K562 (cell line): ENCODE data around the gene ZNF473. TPM values are rescaled to one million over a fixed set of nuclear protein-coding genes. Genes with fewer than 3 reads are reported as not detected.

ENCODE experiments used
- ARID1B ChIP-seq: fragments of 450-650 bp; IDR thresholded peaks from 2 replicates; pipeline ENCODE4 v1.6.1; 2016; ENCODE audit warnings: antibody characterized with exemption, mild to moderate bottlenecking, inconsistent platforms
- ATF1 ChIP-seq, 2 experiments: fragments of 450-650 bp in 1 of 2; IDR thresholded peaks; 2 replicates each; pipeline ENCODE4 v1.6.1; 2016; ENCODE audit warnings: missing compliant biosample characterization in 1 of 2, missing genetic modification characterization in 1 of 2
- ATF3 ChIP-seq, 2 experiments: fragments of 450-650 bp in 1 of 2; sonication (generic) in 1 of 2; formaldehyde crosslinking in 1 of 2; IDR thresholded peaks in 1 of 2; conservative IDR thresholded peaks in 1 of 2; 2 replicates each; pipeline versions ENCODE4 v1.6.1 to v1.8.1; 2016 to 2023; ENCODE audit warnings: mild to moderate bottlenecking in 2 of 2, moderate library complexity in 2 of 2, inconsistent platforms in 1 of 2, missing genetic modification reagents in 1 of 2
- BCL6 ChIP-seq: fragments of 250-450 bp; sonication (Bioruptor Pico); IDR thresholded peaks from 2 replicates; pipeline ENCODE4 v1.4.0; 2020
- CGGBP1 ChIP-seq: fragments of 250-450 bp; sonication (Bioruptor Pico); IDR thresholded peaks from 2 replicates; pipeline ENCODE4 v1.9.0; 2021; ENCODE audit warnings: mild to moderate bottlenecking
- CTBP1 ChIP-seq: fragments of 450-650 bp; IDR thresholded peaks from 2 replicates; pipeline ENCODE4 v1.6.1; 2016; ENCODE audit warnings: borderline replicate concordance
- E2F3 ChIP-seq: fragments of 250-450 bp; sonication (Bioruptor Pico); IDR thresholded peaks from 2 replicates; pipeline ENCODE4 v1.4.0; 2020; ENCODE audit warnings: mild to moderate bottlenecking
- EP400 ChIP-seq: fragments of 450-650 bp; IDR thresholded peaks from 2 replicates; pipeline ENCODE4 v1.6.1; 2017; ENCODE audit warnings: antibody characterized with exemption, mild to moderate bottlenecking, moderate library complexity
- HCFC1 ChIP-seq: IDR thresholded peaks from 2 replicates; pipeline ENCODE4 v1.6.1; 2012; ENCODE audit warnings: low read depth, low read length, improper control_type of control experiment
- LCOR ChIP-seq: sonication (generic); formaldehyde crosslinking; IDR thresholded peaks from 2 replicates; pipeline ENCODE4 v1.8.0; 2022; ENCODE audit warnings: mild to moderate bottlenecking, missing genetic modification reagents
- MYC ChIP-seq, 2 experiments: fragments of 250-450 bp in 1 of 2; sonication (Bioruptor Pico) in 1 of 2; IDR thresholded peaks; 2 replicates each; pipeline versions ENCODE4 v1.5.1 to v1.6.1; 2012 to 2021; ENCODE audit warnings: low read depth in 2 of 2, borderline replicate concordance in 1 of 2, improper control_type of control experiment in 1 of 2, low read length in 1 of 2, mild to moderate bottlenecking in 1 of 2, moderate library complexity in 1 of 2
- PHTF2 ChIP-seq: fragments of 250-450 bp; sonication (Bioruptor Pico); IDR thresholded peaks from 2 replicates; pipeline ENCODE4 v1.5.0; 2021; ENCODE audit warnings: mild to moderate bottlenecking
- POLR2AphosphoS5 ChIP-seq: IDR thresholded peaks from 2 replicates; pipeline ENCODE4 v1.6.1; 2011; ENCODE audit warnings: mild to moderate bottlenecking, low read depth, low read length, moderate library complexity; ENCODE audit not compliant: control insufficient read depth, insufficient read depth
- TAF1 ChIP-seq: IDR thresholded peaks from 2 replicates; pipeline ENCODE4 v1.6.1; 2011; ENCODE audit warnings: mild to moderate bottlenecking, low read length, moderate library complexity; ENCODE audit not compliant: insufficient read depth, control insufficient read depth, severe bottlenecking; ENCODE audit errors: extremely low read depth
- ZBTB43 ChIP-seq: sonication (generic); formaldehyde crosslinking; IDR thresholded peaks from 2 replicates; pipeline ENCODE4 v1.8.0; 2023; ENCODE audit warnings: mild to moderate bottlenecking, missing genetic modification reagents
- ZNF175 ChIP-seq: fragments of 200-800 bp; sonication (Bioruptor generic); IDR thresholded peaks from 2 replicates; pipeline ENCODE4 v1.6.1; 2016; ENCODE audit warnings: low read depth, mild to moderate bottlenecking, missing genetic modification characterization, missing compliant biosample characterization
- ZNF197 ChIP-seq: fragments of 200-800 bp; sonication (Bioruptor generic); IDR thresholded peaks from 2 replicates; pipeline ENCODE4 v1.6.1; 2016; ENCODE audit warnings: low read depth, missing genetic modification characterization, missing compliant biosample characterization
- ZNF217 ChIP-seq: sonication (generic); formaldehyde crosslinking; IDR thresholded peaks from 2 replicates; pipeline ENCODE4 v1.8.0; 2022; ENCODE audit warnings: mild to moderate bottlenecking, missing genetic modification reagents
- ZNF263 ChIP-seq: sonication (generic); formaldehyde crosslinking; IDR thresholded peaks from 2 replicates; pipeline ENCODE4 v1.8.0; 2022; ENCODE audit warnings: mild to moderate bottlenecking, missing genetic modification reagents, borderline replicate concordance
- polyA plus RNA-seq, 8 experiments: library from polyadenylated mRNA; depleted of rRNA in 4 of 8; stranded (reverse) in 5 of 8; unstranded in 3 of 8; fragments of >200 nt; fragmentation: Nextera tagmentation in 2 of 8; fragmentation: Illumina TruSeq in 1 of 8; extraction: Ambion mirVana in 2 of 8; extraction: Trizol in 1 of 8; gene quantifications; 2 replicates each; pipeline versions ENCODE4 v1.2.1 to v1.2.3, GENCODE V29; 2011 to 2014; ENCODE audit warnings: inconsistent platforms in 1 of 8, missing spikeins in 1 of 8
- total RNA-seq, 7 experiments: library from RNA; depleted of rRNA in 6 of 7; stranded (reverse); fragments of >200 nt in 6 of 7; fragmentation: Illumina TruSeq in 2 of 7; extraction: Trizol in 2 of 7; gene quantifications; 2 replicates each; pipeline versions ENCODE4 v1.2.1 to v1.2.3, GENCODE V29; 2011 to 2021; ENCODE audit warnings: low replicate concordance in 1 of 7

Gene ZNF473
- total and polyA plus RNA-seq, 9 of the 15 experiments (the other 6 are each of a cell fraction or from before 2014, with no cell fraction given): 8.2 to 34.0 (median 28.5) TPM

- TF ChIP-seq ZBTB43: peak; percentile 10; the same call in 1 of the 2 replicates
- TF ChIP-seq ARID1B: peak; percentile 31; the same call in 1 of the 2 replicates
- TF ChIP-seq ZNF263: 0 out of 2 replicates have a peak, but pooled peaks have one; percentile 41
- peak; percentile 91 for TF ChIP-seq E2F3 (CRISPR knock-in tag)
- no peak for TF ChIP-seq PHTF2 (CRISPR knock-in tag)
- TF ChIP-seq TAF1: peak; percentile 65
- TF ChIP-seq CTBP1: peak; percentile 71; the same call in 1 of the 2 replicates
- TF ChIP-seq ZNF197 (CRISPR knock-in tag): peak; percentile 87; the same call in 1 of the 2 replicates
- TF ChIP-seq HCFC1: peak; percentile 91
- peak; percentile 88 for TF ChIP-seq EP400
- peak; percentile 82 for TF ChIP-seq POLR2AphosphoS5
- TF ChIP-seq ZNF217 (CRISPR knock-in tag): no peak
- TF ChIP-seq BCL6: no peak
- no peak; the same call in 1 of the 2 replicates for TF ChIP-seq ATF3 (IDR thresholded peaks at IDR 0.05)
- TF ChIP-seq ATF3 (CRISPR knock-in tag; conservative IDR thresholded peaks at IDR 0.05): peak; percentile 70; the same call in 1 of the 2 replicates
- TF ChIP-seq MYC (IDR thresholded peaks at IDR 0.05; ENCODE audit: low read depth, low read length): peak; percentile 90
- peak; percentile 67; the same call in 1 of the 2 replicates for TF ChIP-seq MYC (CRISPR knock-in tag; IDR thresholded peaks at IDR 0.05; ENCODE audit: borderline replicate concordance, low read depth)
- TF ChIP-seq ATF1 (CRISPR knock-in tag; IDR thresholded peaks at IDR 0.05): 0 out of 2 replicates have a peak, but pooled peaks have one; percentile 24
- peak; percentile 78 for TF ChIP-seq ATF1 (tag; IDR thresholded peaks at IDR 0.05)
- TF ChIP-seq ZNF175 (CRISPR knock-in tag): peak; percentile 66; the same call in 1 of the 2 replicates
- peak; percentile 99 for TF ChIP-seq LCOR (CRISPR knock-in tag)
- TF ChIP-seq CGGBP1: no peak
Measured at GRCh38 chr19:50025794-50026549, at the start of gene ZNF473 (continued).
